CD4-positive, alpha-beta T cell treated with Interleukin-15 for 1 hour (primary cell): ENCODE results near the gene IL5RA.

Source experiments
- DNase-seq: peaks from one replicate; pipeline ENCODE4 v3.0.0-alpha.2; 2020

The IL5RA gene

GRCh38 chr3:3059645-3060044 is 50.5 kb downstream of the IL5RA start:
- no peak for DNase-seq

- no peak for DNase-seq
Observed at GRCh38 chr3:3053974-3054373, 56.2 kb downstream of the IL5RA start.

GRCh38 chr3:3038201-3038991 is 71.8 kb downstream of the IL5RA start:
- no peak for DNase-seq

- DNase-seq: no peak
Observed at GRCh38 chr3:3037156-3037555, 73.0 kb downstream of the IL5RA start.

- no peak for DNase-seq
Observed at GRCh38 chr3:3031326-3031725, 78.8 kb downstream of the IL5RA start.

- no peak for DNase-seq
Observed at GRCh38 chr3:3027976-3028567, 82.1 kb downstream of the IL5RA start.

GRCh38 chr3:3023111-3023745 is 86.9 kb downstream of the IL5RA start:
- DNase-seq: no peak

- DNase-seq: no peak
Observed at GRCh38 chr3:3020209-3020608, 90.0 kb downstream of the IL5RA start.
